ENCODE results near the gene ACAD11. TPM values are rescaled to one million over a fixed set of nuclear protein-coding genes. Genes with fewer than 3 reads are reported as not detected.

Gene ACAD11
- total RNA-seq, 1 experiment from 2014 or later: 15.6 TPM

GRCh38 chr3:132654190-132654589, 5.4 kb downstream of the ACAD11 start:
- H3K27me3 Mint-ChIP-seq (ENCODE audit: low read depth): no peaks in the 10 kb centered on the region
- Histone ChIP-seq H3K4me2 (ENCODE audit: insufficient read depth, insufficient read length, low read length) (no peak overlapping the region), H4K20me1 (ENCODE audit: control insufficient read depth, insufficient read depth, insufficient read length) (no peaks in the 10 kb centered on the region), H3K9ac (ENCODE audit: extremely low read depth, insufficient read length, low read length) (no peak overlapping the region), H4K8ac (replicated peaks; ENCODE audit: insufficient read length, low read depth, low read length) (no peak overlapping the region), H3K79me2 (ENCODE audit: insufficient read depth, low read length) (no peaks in the 10 kb centered on the region), H2BK5ac (ENCODE audit: insufficient read length, low read length) (no peak overlapping the region), H2BK120ac (ENCODE audit: low read depth, low read length, poor library complexity, severe bottlenecking) (no peak overlapping the region), H3K27me3 (ENCODE audit: insufficient read depth, low read length) (no peaks in the 10 kb centered on the region), H3T11ph (ENCODE audit: low read length) (no peak overlapping the region), H3K56ac (ENCODE audit: insufficient read length, low read depth, low read length) (no peak overlapping the region), H3K14ac (ENCODE audit: insufficient read depth, low read length) (no peak overlapping the region), H3K23me2 (ENCODE audit: insufficient read length, low read depth, low read length, poor library complexity, severe bottlenecking) (peaks cover 2% of the 10 kb centered on the region), H2BK20ac (ENCODE audit: low read depth, low read length, poor library complexity, severe bottlenecking) (no peak overlapping the region), H3K4me1 (ENCODE audit: insufficient read depth, low read length) (no peaks in the 10 kb centered on the region), H3K18ac (ENCODE audit: insufficient read length, low read depth, low read length) (no peak overlapping the region), H3K79me1 (ENCODE audit: insufficient read depth, low read depth, low read length, poor library complexity, severe bottlenecking) (no peaks in the 10 kb centered on the region), H2AK5ac (ENCODE audit: insufficient read length, low read length) (no peak overlapping the region), H3K27ac (ENCODE audit: insufficient read length, low read depth, low read length) (no peak overlapping the region), H4K91ac (ENCODE audit: insufficient read length, low read depth, low read length) (no peak overlapping the region), H4K5ac (ENCODE audit: insufficient read length, low read depth, low read length) (no peak overlapping the region), H2AFZ (ENCODE audit: low read length) (no peak overlapping the region), H3K4ac (ENCODE audit: low read depth, low read length) (no peak overlapping the region), H3K9me3 (ENCODE audit: control insufficient read depth, low read depth, low read length) (no peaks in the 10 kb centered on the region), H2BK15ac (ENCODE audit: low read depth, low read length) (no peak overlapping the region), H2BK12ac (ENCODE audit: insufficient read length, low read depth, low read length) (no peak overlapping the region), H3K23ac (ENCODE audit: insufficient read length, low read depth, low read length) (no peak overlapping the region)
- H3K27ac Mint-ChIP-seq: no peak overlapping the region
- H3K4me3 Mint-ChIP-seq: no peak overlapping the region
- no peaks in the 10 kb centered on the region for H3K9me3 Mint-ChIP-seq
- TF ChIP-seq CTCF (conservative IDR thresholded peaks at IDR 0.05): no peak
- no peak for DNase-seq
- peaks cover 5% of the 10 kb centered on the region in 2 experiments for H3K4me1 Mint-ChIP-seq
- no CpG with 5 or more reads among the region's 2 CpGs for WGBS (ENCODE audit: extremely low coverage, insufficient read length, low lambda C conversion rate)
- H3K36me3 Mint-ChIP-seq (ENCODE audit: insufficient read depth in 1 of 3, low read depth in 3 of 3): no peaks in the 10 kb centered on the region
